Muscle layer of colon (tissue), 2 donors: ENCODE results near the gene CPB2.

Source experiments
- H3K27ac ChIP-seq: one replicate; pipeline ENCODE4 v1.7.0; 2013; ENCODE audit warnings: low read depth, mild to moderate bottlenecking, low read length, moderate library complexity
- H3K27me3 ChIP-seq, 2 donors: one replicate each; pipeline ENCODE4 v1.7.0; 2013; ENCODE audit warnings: low read length in 2 of 2, mild to moderate bottlenecking in 2 of 2; ENCODE audit not compliant: insufficient read depth in 2 of 2, control insufficient read depth in 1 of 2
- H3K36me3 ChIP-seq: one replicate; pipeline ENCODE4 v1.7.0; 2013; ENCODE audit warnings: mild to moderate bottlenecking, low read length; ENCODE audit not compliant: insufficient read depth
- H3K4me1 ChIP-seq: one replicate; pipeline ENCODE4 v1.7.0; 2013; ENCODE audit warnings: mild to moderate bottlenecking, low read length; ENCODE audit not compliant: insufficient read depth
- H3K4me3 ChIP-seq, 2 donors: one replicate each; pipeline ENCODE4 v1.7.0; 2013; ENCODE audit warnings: low read length in 2 of 2, low read depth in 1 of 2, mild to moderate bottlenecking in 1 of 2, moderate library complexity in 1 of 2
- H3K9ac ChIP-seq: one replicate; pipeline ENCODE4 v1.7.0; 2013; ENCODE audit warnings: low read length
- H3K9me3 ChIP-seq: one replicate; pipeline ENCODE4 v1.7.0; 2013; ENCODE audit warnings: mild to moderate bottlenecking, low read length
- donor health status: abdominal sarcoma.
- donor health status: Adenocarcinoma of cecum.

CPB2 gene

GRCh38 chr13:46109451-46109850 lies 4.6 kb upstream of the CPB2 start:
- Histone ChIP-seq H3K36me3 (no peaks in the 10 kb centered on the region), H3K27me3 (no peaks in the 10 kb centered on the region), H3K9ac (no peak overlapping the region), H3K9me3 (no peaks in the 10 kb centered on the region), H3K4me3 (no peak overlapping the region), H3K4me1 (no peaks in the 10 kb centered on the region), H3K27ac (no peak overlapping the region)

GRCh38 chr13:46106839-46107371 lies 2.1 kb upstream of the CPB2 start:
- Histone ChIP-seq H3K9ac (no peak overlapping the region), H3K4me3 (no peak overlapping the region), H3K4me1 (no peaks in the 10 kb centered on the region), H3K36me3 (no peaks in the 10 kb centered on the region), H3K27ac (no peak overlapping the region), H3K9me3 (no peaks in the 10 kb centered on the region), H3K27me3 (no peaks in the 10 kb centered on the region)

- no peaks in the 10 kb centered on the region for H3K4me1 ChIP-seq
- H3K27ac ChIP-seq, result no peak overlapping the region
- no peaks in the 10 kb centered on the region for H3K9me3 ChIP-seq
- H3K4me3 ChIP-seq, result no peak overlapping the region
- no peaks in the 10 kb centered on the region for H3K36me3 ChIP-seq
- H3K9ac ChIP-seq, result no peak overlapping the region
- no peaks in the 10 kb centered on the region for H3K27me3 ChIP-seq
These were observed 1.8 kb downstream of the CPB2 start for GRCh38 chr13:46103037-46103436.

GRCh38 chr13:46102255-46102605 lies 2.6 kb downstream of the CPB2 start:
- Histone ChIP-seq H3K9ac (no peak overlapping the region), H3K4me3 (no peak overlapping the region), H3K27me3 (no peaks in the 10 kb centered on the region), H3K36me3 (no peaks in the 10 kb centered on the region), H3K9me3 (no peaks in the 10 kb centered on the region), H3K4me1 (no peaks in the 10 kb centered on the region), H3K27ac (no peak overlapping the region)

GRCh38 chr13:46101484-46102254 lies 3.2 kb downstream of the CPB2 start:
- Histone ChIP-seq H3K27ac (no peak overlapping the region), H3K27me3 (no peaks in the 10 kb centered on the region), H3K36me3 (no peaks in the 10 kb centered on the region), H3K4me3 (no peak overlapping the region), H3K4me1 (no peaks in the 10 kb centered on the region), H3K9me3 (no peaks in the 10 kb centered on the region), H3K9ac (no peak overlapping the region)

GRCh38 chr13:46101002-46101401 lies 3.8 kb downstream of the CPB2 start:
- Histone ChIP-seq H3K4me1 (no peaks in the 10 kb centered on the region), H3K9me3 (no peaks in the 10 kb centered on the region), H3K4me3 (no peak overlapping the region), H3K27ac (no peak overlapping the region), H3K36me3 (no peaks in the 10 kb centered on the region), H3K9ac (no peak overlapping the region), H3K27me3 (no peaks in the 10 kb centered on the region)

- Histone ChIP-seq H3K4me3 (no peak overlapping the region), H3K4me1 (no peaks in the 10 kb centered on the region), H3K9me3 (no peaks in the 10 kb centered on the region), H3K36me3 (no peaks in the 10 kb centered on the region), H3K27me3 (no peaks in the 10 kb centered on the region), H3K9ac (no peak overlapping the region), H3K27ac (no peak overlapping the region)
These were observed 4.5 kb downstream of the CPB2 start for GRCh38 chr13:46100191-46100815.

GRCh38 chr13:46097663-46098062 lies 7.2 kb downstream of the CPB2 start:
- H3K9me3 ChIP-seq, result no peaks in the 10 kb centered on the region
- H3K36me3 ChIP-seq, result no peaks in the 10 kb centered on the region
- H3K4me1 ChIP-seq, result no peaks in the 10 kb centered on the region
- H3K27me3 ChIP-seq, result no peaks in the 10 kb centered on the region
- no peak overlapping the region for H3K27ac ChIP-seq
- no peak overlapping the region for H3K4me3 ChIP-seq
- no peak overlapping the region for H3K9ac ChIP-seq

GRCh38 chr13:46097015-46097414 lies 7.8 kb downstream of the CPB2 start:
- Histone ChIP-seq H3K4me1 (no peaks in the 10 kb centered on the region), H3K9me3 (no peaks in the 10 kb centered on the region), H3K36me3 (no peaks in the 10 kb centered on the region), H3K27ac (no peak overlapping the region), H3K9ac (no peak overlapping the region), H3K4me3 (no peak overlapping the region), H3K27me3 (no peaks in the 10 kb centered on the region)

- Histone ChIP-seq H3K4me3 (no peak overlapping the region), H3K36me3 (no peaks in the 10 kb centered on the region), H3K27ac (no peak overlapping the region), H3K4me1 (no peaks in the 10 kb centered on the region), H3K9ac (no peak overlapping the region), H3K27me3 (no peaks in the 10 kb centered on the region), H3K9me3 (no peaks in the 10 kb centered on the region)
These were observed 10.4 kb downstream of the CPB2 start for GRCh38 chr13:46094478-46094877.

GRCh38 chr13:46088821-46089562 lies 15.8 kb downstream of the CPB2 start:
- H3K27me3 ChIP-seq, result no peaks in the 10 kb centered on the region
- H3K27ac ChIP-seq, result no peak overlapping the region
- no peak overlapping the region for H3K9ac ChIP-seq
- no peaks in the 10 kb centered on the region for H3K9me3 ChIP-seq
- H3K36me3 ChIP-seq, result no peaks in the 10 kb centered on the region
- H3K4me1 ChIP-seq, result no peaks in the 10 kb centered on the region
- no peak overlapping the region for H3K4me3 ChIP-seq
